Body of pancreas (tissue), 4 donors: ENCODE data around the gene SUGP2.

Experiments used
- CTCF ChIP-seq, 7 experiments: fragments of 450-650 bp in 4 of 7; fragments of 200-600 bp in 3 of 7; sonication (generic) in 3 of 7; IDR thresholded peaks; one replicate each; pipeline ENCODE4 v1.5.1; 2016 to 2019; ENCODE audit warnings: antibody characterized with exemption in 7 of 7
- POLR2A ChIP-seq, 3 donors: fragments of 450-650 bp; IDR thresholded peaks; one replicate each; pipeline ENCODE4 v1.6.1; 2016; ENCODE audit warnings: antibody characterized with exemption in 3 of 3, mild to moderate bottlenecking in 2 of 3

- TF ChIP-seq POLR2A (IDR thresholded peaks at IDR 0.05) = no peak
- no peak for TF ChIP-seq CTCF (IDR thresholded peaks at IDR 0.05)
Observed at GRCh38 chr19:19079571-19079970, 46.3 kb upstream of the SUGP2 start.
